Activated T-helper 1 cell treated with anti-CD3 and anti-CD28 coated beads, Interleukin-12 subunit alpha, Interleukin-12 subunit beta, Interleukin-2, Interleukin-4 antibody, amounts not matched to agents 30 ng/mL and 10 ng/mL and 1 ng/mL, durations not matched to agents 14 hours and 24 hours and 36 hours (primary cell): ENCODE measurements around the gene LDB2. TPM values are rescaled to one million over a fixed set of nuclear protein-coding genes. Genes with fewer than 3 reads are reported as not detected.

Source experiments
- DNase-seq: peaks from one replicate; pipeline ENCODE4 v3.0.0; 2021; ENCODE audit warnings: low spot score
- H3K27ac Mint-ChIP-seq: one replicate; pipeline ENCODE4 v1.8.0; 2021; ENCODE audit warnings: mild to moderate bottlenecking, mixed read lengths
- H3K27me3 Mint-ChIP-seq: one replicate; pipeline ENCODE4 v1.8.0; 2022; ENCODE audit warnings: mild to moderate bottlenecking, moderate library complexity, mixed read lengths; ENCODE audit not compliant: insufficient read depth
- H3K36me3 Mint-ChIP-seq: one replicate; pipeline ENCODE4 v1.8.0; 2021; ENCODE audit warnings: low read depth, mixed read lengths
- H3K4me1 Mint-ChIP-seq: one replicate; pipeline ENCODE4 v1.8.0; 2021; ENCODE audit warnings: low read depth, mixed read lengths
- H3K4me3 Mint-ChIP-seq: one replicate; pipeline ENCODE4 v1.8.0; 2021; ENCODE audit warnings: mild to moderate bottlenecking, moderate library complexity, mixed read lengths
- H3K9me3 Mint-ChIP-seq: one replicate; pipeline ENCODE4 v1.8.0; 2021; ENCODE audit warnings: mixed read lengths
- intact Hi-C: fragments of 100-400 bp; cut with micrococcal nuclease; formaldehyde crosslinking; loops from one replicate; pipeline ENCODE4 v1.15.1; 2024
- total RNA-seq: library from RNA; stranded (reverse); gene quantifications from 2 replicates; pipeline ENCODE4 v1.2.3, GENCODE V29; 2022

Gene LDB2
- total RNA-seq, 1 donor from 2014 or later: not detected

DNA sequence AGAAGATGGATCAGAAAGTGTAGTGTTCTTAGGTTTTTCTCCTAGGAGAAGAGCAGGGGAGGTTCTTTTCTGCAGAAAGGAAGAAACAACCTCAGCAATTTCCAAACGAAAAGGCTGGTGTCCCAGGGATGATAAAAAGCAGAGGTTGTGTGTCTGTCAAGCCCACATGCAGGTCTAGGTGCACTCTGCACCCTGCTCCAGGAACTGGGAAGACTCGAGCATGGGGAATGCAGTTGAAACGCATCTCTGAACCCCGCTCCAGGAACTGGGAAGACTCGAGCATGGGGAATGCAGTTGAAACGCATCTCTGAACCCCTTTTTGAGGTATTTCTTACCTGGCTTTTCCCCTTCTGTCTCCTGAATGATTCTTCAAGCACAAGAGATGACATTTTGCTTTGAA is 171.2 kb downstream of the LDB2 start:
- H3K9me3 Mint-ChIP-seq: no peaks in the 10 kb centered on the region
- DNase-seq: no peak
- H3K4me1 Mint-ChIP-seq: no peaks in the 10 kb centered on the region
- no peaks in the 10 kb centered on the region for H3K27me3 Mint-ChIP-seq
- no peak overlapping the region for H3K4me3 Mint-ChIP-seq
- intact Hi-C loops: no loop called here
- H3K36me3 Mint-ChIP-seq: no peaks in the 10 kb centered on the region
- no peak overlapping the region for H3K27ac Mint-ChIP-seq

DNA sequence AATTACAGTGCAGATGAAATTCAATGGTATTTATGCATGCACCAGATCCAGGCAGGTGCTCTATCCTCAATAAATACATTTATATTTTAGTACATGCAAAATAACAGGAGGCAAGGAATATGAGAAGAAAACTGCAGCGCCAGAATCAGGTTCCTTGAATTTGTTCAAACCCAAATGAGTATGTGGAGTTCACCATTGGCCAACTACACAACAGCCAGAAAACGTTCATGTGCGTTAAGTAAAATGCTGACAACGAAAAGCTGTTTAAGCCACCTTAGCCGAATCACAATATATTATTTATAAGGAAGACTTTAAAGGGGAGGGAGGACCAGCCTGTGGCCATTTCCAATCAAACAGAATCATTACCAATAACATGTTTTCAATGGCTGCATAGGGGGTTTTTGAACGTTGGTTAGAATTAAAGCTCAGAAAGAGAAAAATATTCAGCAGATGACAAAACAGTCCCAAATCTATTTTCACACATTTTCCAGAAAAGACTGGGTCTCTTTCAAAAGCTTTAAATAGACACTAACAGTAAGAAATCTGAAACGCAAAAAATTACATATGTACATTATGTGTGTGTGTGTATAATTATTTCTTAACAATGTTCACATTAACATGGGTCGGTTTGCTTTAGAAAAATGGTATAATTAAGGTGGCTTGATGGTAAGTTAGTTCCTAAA is 171.9 kb downstream of the LDB2 start:
- H3K9me3 Mint-ChIP-seq: no peaks in the 10 kb centered on the region
- H3K27me3 Mint-ChIP-seq: no peaks in the 10 kb centered on the region
- no peak overlapping the region for H3K27ac Mint-ChIP-seq
- intact Hi-C loops: no loop called here
- H3K36me3 Mint-ChIP-seq: no peaks in the 10 kb centered on the region
- H3K4me3 Mint-ChIP-seq: no peak overlapping the region
- no peaks in the 10 kb centered on the region for H3K4me1 Mint-ChIP-seq
- no peak for DNase-seq

- no peak for DNase-seq
Measured at GRCh38 chr4:16725252-16725651, 173.2 kb downstream of the LDB2 start.

GRCh38 chr4:16722416-16722815 is 176.0 kb downstream of the LDB2 start:
- no peak overlapping the region for H3K4me3 Mint-ChIP-seq

More at GRCh38 chr4:16725252-16725651, 173.2 kb downstream of the LDB2 start:
- Mint-ChIP-seq H3K36me3 (no peaks in the 10 kb centered on the region), H3K27me3 (no peaks in the 10 kb centered on the region), H3K9me3 (no peaks in the 10 kb centered on the region), H3K4me3 (no peak overlapping the region), H3K4me1 (no peaks in the 10 kb centered on the region), H3K27ac (no peak overlapping the region)
- intact Hi-C loops: no loop called here

GRCh38 chr4:16721613-16722291 is 176.7 kb downstream of the LDB2 start:
- no peak for DNase-seq
- Mint-ChIP-seq H3K4me3 (no peak overlapping the region), H3K27ac (no peak overlapping the region), H3K36me3 (no peaks in the 10 kb centered on the region), H3K9me3 (no peaks in the 10 kb centered on the region), H3K4me1 (no peaks in the 10 kb centered on the region), H3K27me3 (no peaks in the 10 kb centered on the region)
- intact Hi-C loops: no loop called here

More at GRCh38 chr4:16722416-16722815, 176.0 kb downstream of the LDB2 start:
- H3K4me1 Mint-ChIP-seq: no peaks in the 10 kb centered on the region
- no peaks in the 10 kb centered on the region for H3K27me3 Mint-ChIP-seq
- H3K9me3 Mint-ChIP-seq: no peaks in the 10 kb centered on the region
- intact Hi-C loops: no loop called here
- H3K36me3 Mint-ChIP-seq: no peaks in the 10 kb centered on the region
- no peak overlapping the region for H3K27ac Mint-ChIP-seq
- DNase-seq: no peak

DNA sequence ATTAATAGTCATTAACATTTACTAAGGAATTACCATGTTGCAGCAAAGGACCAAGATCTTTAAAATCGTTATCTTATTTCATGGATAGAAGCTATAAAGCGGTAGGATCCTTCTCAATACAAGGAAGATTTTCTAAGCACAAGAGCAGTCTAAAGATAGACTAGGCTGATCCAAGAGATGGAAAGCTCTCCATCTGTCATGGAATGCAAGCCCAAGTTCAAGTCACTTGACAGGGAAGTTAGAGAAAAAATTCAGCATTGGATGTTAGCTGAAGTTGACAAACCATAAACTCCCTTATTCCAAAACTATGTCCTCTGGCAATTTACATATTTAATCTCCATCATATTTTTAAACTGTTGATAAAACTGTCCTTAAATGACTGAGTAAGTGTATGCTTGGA is 177.7 kb downstream of the LDB2 start:
- DNase-seq: no peak
- Mint-ChIP-seq H3K36me3 (no peaks in the 10 kb centered on the region), H3K4me3 (no peak overlapping the region), H3K9me3 (no peaks in the 10 kb centered on the region), H3K27me3 (no peaks in the 10 kb centered on the region), H3K27ac (no peak overlapping the region), H3K4me1 (no peaks in the 10 kb centered on the region)
- intact Hi-C loops: no loop called here

GRCh38 chr4:16717266-16717970 is 181.0 kb downstream of the LDB2 start:
- no peak for DNase-seq
- Mint-ChIP-seq H3K27me3 (no peaks in the 10 kb centered on the region), H3K9me3 (no peaks in the 10 kb centered on the region), H3K27ac (no peak overlapping the region), H3K4me3 (no peak overlapping the region), H3K4me1 (no peaks in the 10 kb centered on the region), H3K36me3 (no peaks in the 10 kb centered on the region)
- intact Hi-C loops: no loop called here

GRCh38 chr4:16715482-16715881 is 183.0 kb downstream of the LDB2 start:
- Mint-ChIP-seq H3K4me1 (no peaks in the 10 kb centered on the region), H3K9me3 (no peaks in the 10 kb centered on the region), H3K27ac (no peak overlapping the region), H3K27me3 (no peaks in the 10 kb centered on the region), H3K36me3 (no peaks in the 10 kb centered on the region), H3K4me3 (no peak overlapping the region)
- DNase-seq: no peak
- intact Hi-C loops: no loop called here

GRCh38 chr4:16714191-16714590 is 184.3 kb downstream of the LDB2 start:
- H3K27ac Mint-ChIP-seq: no peak overlapping the region
- no peak overlapping the region for H3K4me3 Mint-ChIP-seq
- DNase-seq: no peak
- intact Hi-C loops: no loop called here
- no peaks in the 10 kb centered on the region for H3K27me3 Mint-ChIP-seq
- no peaks in the 10 kb centered on the region for H3K36me3 Mint-ChIP-seq
- no peaks in the 10 kb centered on the region for H3K9me3 Mint-ChIP-seq
- H3K4me1 Mint-ChIP-seq: no peaks in the 10 kb centered on the region

GRCh38 chr4:16713696-16714095 is 184.7 kb downstream of the LDB2 start:
- intact Hi-C loops: no loop called here
- no peaks in the 10 kb centered on the region for H3K9me3 Mint-ChIP-seq
- H3K36me3 Mint-ChIP-seq: no peaks in the 10 kb centered on the region
- no peaks in the 10 kb centered on the region for H3K27me3 Mint-ChIP-seq
- no peak for DNase-seq
- H3K4me3 Mint-ChIP-seq: no peak overlapping the region
- H3K27ac Mint-ChIP-seq: no peak overlapping the region
- no peaks in the 10 kb centered on the region for H3K4me1 Mint-ChIP-seq

- intact Hi-C loops: no loop called here
- Mint-ChIP-seq H3K27ac (no peak overlapping the region), H3K36me3 (no peaks in the 10 kb centered on the region), H3K4me3 (no peak overlapping the region), H3K27me3 (no peaks in the 10 kb centered on the region), H3K4me1 (no peaks in the 10 kb centered on the region), H3K9me3 (no peaks in the 10 kb centered on the region)
- DNase-seq: no peak
Measured at GRCh38 chr4:16713271-16713670, 185.2 kb downstream of the LDB2 start.

- Mint-ChIP-seq H3K4me3 (no peak overlapping the region), H3K4me1 (no peaks in the 10 kb centered on the region), H3K27me3 (no peaks in the 10 kb centered on the region), H3K36me3 (no peaks in the 10 kb centered on the region), H3K9me3 (no peaks in the 10 kb centered on the region), H3K27ac (no peak overlapping the region)
- intact Hi-C loops: no loop called here
- no peak for DNase-seq
Measured at GRCh38 chr4:16710198-16710597, 188.2 kb downstream of the LDB2 start.

GRCh38 chr4:16707874-16708273 is 190.6 kb downstream of the LDB2 start:
- Mint-ChIP-seq H3K4me3 (no peak overlapping the region), H3K4me1 (no peaks in the 10 kb centered on the region), H3K27ac (no peak overlapping the region), H3K36me3 (no peaks in the 10 kb centered on the region), H3K27me3 (no peaks in the 10 kb centered on the region), H3K9me3 (no peaks in the 10 kb centered on the region)
- DNase-seq: no peak
- intact Hi-C loops: no loop called here
